HG03108 (cell line): ENCODE data around the gene KRTAP5-4.
"Not testable (repeated sequence)": the region's sequence is repeated elsewhere in the genome, so short reads cannot be mapped to it uniquely, and the experiment has no call there.

Experiments
- ATAC-seq: cut with Tn5 transposase; IDR thresholded peaks from one replicate; pipeline ENCODE4 v1.9.1; 2021; ENCODE audit warnings: moderate library complexity; ENCODE audit not compliant: unreplicated experiment

The KRTAP5-4 gene

GRCh38 chr11:1653541-1654387, 31.8 kb upstream of the KRTAP5-4 start:
- no peak for ATAC-seq

GRCh38 chr11:1652771-1653540, 31.0 kb upstream of the KRTAP5-4 start:
- no peak for ATAC-seq

GRCh38 chr11:1652442-1652770, 30.5 kb upstream of the KRTAP5-4 start:
- no peak for ATAC-seq

GRCh38 chr11:1652026-1652425, 30.1 kb upstream of the KRTAP5-4 start:
- ATAC-seq: no peak

- ATAC-seq: no peak
Measured at GRCh38 chr11:1651411-1651980, 29.6 kb upstream of the KRTAP5-4 start.

GRCh38 chr11:1650918-1651262, 29.0 kb upstream of the KRTAP5-4 start:
- no peak for ATAC-seq

- no peak for ATAC-seq
Measured at GRCh38 chr11:1650034-1650917, 28.3 kb upstream of the KRTAP5-4 start.

GRCh38 chr11:1648653-1649420, 26.9 kb upstream of the KRTAP5-4 start:
- no peak for ATAC-seq

- no peak for ATAC-seq
Measured at GRCh38 chr11:1647901-1648652, 26.1 kb upstream of the KRTAP5-4 start.

GRCh38 chr11:1646540-1646939, 24.6 kb upstream of the KRTAP5-4 start:
- ATAC-seq: not testable (repeated sequence)

GRCh38 chr11:1645357-1645821, 23.5 kb upstream of the KRTAP5-4 start:
- ATAC-seq: no peak

- no peak for ATAC-seq
Measured at GRCh38 chr11:1644601-1645356, 22.8 kb upstream of the KRTAP5-4 start.

- no peak for ATAC-seq
Measured at GRCh38 chr11:1643146-1643690, 21.3 kb upstream of the KRTAP5-4 start.

- ATAC-seq: no peak
Measured at GRCh38 chr11:1642288-1643145, 20.6 kb upstream of the KRTAP5-4 start.

- no peak for ATAC-seq
Measured at GRCh38 chr11:1641096-1641495, 19.2 kb upstream of the KRTAP5-4 start.

- no peak for ATAC-seq
Measured at GRCh38 chr11:1640076-1640946, 18.4 kb upstream of the KRTAP5-4 start.

GRCh38 chr11:1639666-1640065, 17.7 kb upstream of the KRTAP5-4 start:
- ATAC-seq: no peak
